GM23338 (cell line): Measurements from ENCODE around the gene GPATCH8.

Source experiments
- CREB1 ChIP-seq: fragments of 250-450 bp; sonication (Bioruptor Pico); IDR thresholded peaks from 2 replicates; pipeline ENCODE4 v1.5.0; 2020; ENCODE audit warnings: low read depth, mild to moderate bottlenecking, moderate library complexity
- EZH2 ChIP-seq: fragments of 200-600 bp; sonication (generic); IDR thresholded peaks from one replicate; pipeline ENCODE4 v1.8.0; 2017; ENCODE audit warnings: antibody characterized with exemption, mild to moderate bottlenecking, low read depth; ENCODE audit not compliant: unreplicated experiment
- EZH2phosphoT487 ChIP-seq: fragments of 200-600 bp; sonication (generic); IDR thresholded peaks from one replicate; pipeline ENCODE4 v1.8.1; 2018; ENCODE audit warnings: antibody characterized with exemption; ENCODE audit not compliant: unreplicated experiment
- JUNB ChIP-seq: IDR thresholded peaks from one replicate; pipeline ENCODE4 v1.6.1; 2016; ENCODE audit warnings: antibody characterized with exemption; ENCODE audit not compliant: unreplicated experiment
- NANOG ChIP-seq: IDR thresholded peaks from 2 replicates; pipeline ENCODE4 v1.6.1; 2016; ENCODE audit warnings: antibody characterized with exemption, borderline replicate concordance
- POLR2AphosphoS5 ChIP-seq: IDR thresholded peaks from 2 replicates; pipeline ENCODE4 v1.6.1; 2016; ENCODE audit warnings: antibody characterized with exemption, low read depth
- STAT1 ChIP-seq: IDR thresholded peaks from one replicate; pipeline ENCODE4 v1.6.1; 2016; ENCODE audit warnings: antibody characterized with exemption; ENCODE audit not compliant: unreplicated experiment
- ZNF114 ChIP-seq: fragments of 250-450 bp; sonication (Bioruptor Pico); IDR thresholded peaks from 2 replicates; pipeline ENCODE4 v1.5.0; 2020; ENCODE audit warnings: mild to moderate bottlenecking, moderate library complexity
- ZNF331 ChIP-seq: fragments of 250-450 bp; sonication (Bioruptor Pico); IDR thresholded peaks from 2 replicates; pipeline ENCODE4 v1.5.0; 2020; ENCODE audit warnings: low read depth, mild to moderate bottlenecking, moderate library complexity
- TF ChIP-seq, protein P1 (sequence below), 2 experiments: fragments of 200-600 bp in 1 of 2; sonication (generic) in 1 of 2; conservative IDR thresholded peaks; 2 replicates each; pipeline versions ENCODE4 v1.5.1 to v1.6.1; 2016 to 2017; ENCODE audit warnings: antibody characterized with exemption in 2 of 2, low read depth in 2 of 2, mild to moderate bottlenecking in 2 of 2, moderate library complexity in 1 of 2
- TF ChIP-seq, protein P2 (sequence below): IDR thresholded peaks from 2 replicates; pipeline ENCODE4 v1.6.1; 2016; ENCODE audit warnings: antibody characterized with exemption
- TF ChIP-seq, protein P3 (sequence below): IDR thresholded peaks from one replicate; pipeline ENCODE4 v1.6.1; 2018; ENCODE audit warnings: antibody characterized with exemption; ENCODE audit not compliant: unreplicated experiment
- TF ChIP-seq, protein P4 (sequence below): fragments of 250-450 bp; sonication (Bioruptor Pico); IDR thresholded peaks from 2 replicates; pipeline ENCODE4 v1.5.0; 2020; ENCODE audit warnings: mild to moderate bottlenecking, moderate library complexity

DNA sequence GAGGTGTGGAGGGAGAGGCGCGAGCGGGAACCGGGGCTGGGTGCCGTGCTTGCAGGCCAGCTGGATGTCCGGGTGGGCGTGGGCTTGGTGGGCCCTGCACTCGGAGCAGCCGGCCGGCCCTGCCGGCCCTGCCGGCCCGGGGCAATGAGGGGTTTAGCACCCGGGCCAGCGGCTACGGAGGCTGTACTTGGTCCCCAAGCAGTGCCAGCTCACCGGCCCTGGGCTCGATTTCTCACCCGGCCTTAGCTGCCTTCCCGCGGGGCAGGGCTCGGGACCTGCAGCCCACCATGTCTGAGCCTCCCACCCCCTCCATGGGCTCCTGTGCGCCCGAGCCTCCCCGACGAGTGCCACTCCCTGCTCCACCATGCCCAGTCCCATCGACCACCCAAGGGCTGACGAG is 24.7 kb upstream of the GPATCH8 start:
- TF ChIP-seq EZH2, result no peak
- TF ChIP-seq, protein P1, sequence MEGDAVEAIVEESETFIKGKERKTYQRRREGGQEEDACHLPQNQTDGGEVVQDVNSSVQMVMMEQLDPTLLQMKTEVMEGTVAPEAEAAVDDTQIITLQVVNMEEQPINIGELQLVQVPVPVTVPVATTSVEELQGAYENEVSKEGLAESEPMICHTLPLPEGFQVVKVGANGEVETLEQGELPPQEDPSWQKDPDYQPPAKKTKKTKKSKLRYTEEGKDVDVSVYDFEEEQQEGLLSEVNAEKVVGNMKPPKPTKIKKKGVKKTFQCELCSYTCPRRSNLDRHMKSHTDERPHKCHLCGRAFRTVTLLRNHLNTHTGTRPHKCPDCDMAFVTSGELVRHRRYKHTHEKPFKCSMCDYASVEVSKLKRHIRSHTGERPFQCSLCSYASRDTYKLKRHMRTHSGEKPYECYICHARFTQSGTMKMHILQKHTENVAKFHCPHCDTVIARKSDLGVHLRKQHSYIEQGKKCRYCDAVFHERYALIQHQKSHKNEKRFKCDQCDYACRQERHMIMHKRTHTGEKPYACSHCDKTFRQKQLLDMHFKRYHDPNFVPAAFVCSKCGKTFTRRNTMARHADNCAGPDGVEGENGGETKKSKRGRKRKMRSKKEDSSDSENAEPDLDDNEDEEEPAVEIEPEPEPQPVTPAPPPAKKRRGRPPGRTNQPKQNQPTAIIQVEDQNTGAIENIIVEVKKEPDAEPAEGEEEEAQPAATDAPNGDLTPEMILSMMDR (conservative IDR thresholded peaks at IDR 0.05; ENCODE audit: low read depth in 2 of 2), result no peak
- no peak for TF ChIP-seq CREB1
- TF ChIP-seq NANOG, result no peak
- no peak for TF ChIP-seq POLR2AphosphoS5
- no peak for TF ChIP-seq JUNB
- TF ChIP-seq, protein P2, sequence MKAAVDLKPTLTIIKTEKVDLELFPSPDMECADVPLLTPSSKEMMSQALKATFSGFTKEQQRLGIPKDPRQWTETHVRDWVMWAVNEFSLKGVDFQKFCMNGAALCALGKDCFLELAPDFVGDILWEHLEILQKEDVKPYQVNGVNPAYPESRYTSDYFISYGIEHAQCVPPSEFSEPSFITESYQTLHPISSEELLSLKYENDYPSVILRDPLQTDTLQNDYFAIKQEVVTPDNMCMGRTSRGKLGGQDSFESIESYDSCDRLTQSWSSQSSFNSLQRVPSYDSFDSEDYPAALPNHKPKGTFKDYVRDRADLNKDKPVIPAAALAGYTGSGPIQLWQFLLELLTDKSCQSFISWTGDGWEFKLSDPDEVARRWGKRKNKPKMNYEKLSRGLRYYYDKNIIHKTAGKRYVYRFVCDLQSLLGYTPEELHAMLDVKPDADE, result no peak
- TF ChIP-seq, protein P3, sequence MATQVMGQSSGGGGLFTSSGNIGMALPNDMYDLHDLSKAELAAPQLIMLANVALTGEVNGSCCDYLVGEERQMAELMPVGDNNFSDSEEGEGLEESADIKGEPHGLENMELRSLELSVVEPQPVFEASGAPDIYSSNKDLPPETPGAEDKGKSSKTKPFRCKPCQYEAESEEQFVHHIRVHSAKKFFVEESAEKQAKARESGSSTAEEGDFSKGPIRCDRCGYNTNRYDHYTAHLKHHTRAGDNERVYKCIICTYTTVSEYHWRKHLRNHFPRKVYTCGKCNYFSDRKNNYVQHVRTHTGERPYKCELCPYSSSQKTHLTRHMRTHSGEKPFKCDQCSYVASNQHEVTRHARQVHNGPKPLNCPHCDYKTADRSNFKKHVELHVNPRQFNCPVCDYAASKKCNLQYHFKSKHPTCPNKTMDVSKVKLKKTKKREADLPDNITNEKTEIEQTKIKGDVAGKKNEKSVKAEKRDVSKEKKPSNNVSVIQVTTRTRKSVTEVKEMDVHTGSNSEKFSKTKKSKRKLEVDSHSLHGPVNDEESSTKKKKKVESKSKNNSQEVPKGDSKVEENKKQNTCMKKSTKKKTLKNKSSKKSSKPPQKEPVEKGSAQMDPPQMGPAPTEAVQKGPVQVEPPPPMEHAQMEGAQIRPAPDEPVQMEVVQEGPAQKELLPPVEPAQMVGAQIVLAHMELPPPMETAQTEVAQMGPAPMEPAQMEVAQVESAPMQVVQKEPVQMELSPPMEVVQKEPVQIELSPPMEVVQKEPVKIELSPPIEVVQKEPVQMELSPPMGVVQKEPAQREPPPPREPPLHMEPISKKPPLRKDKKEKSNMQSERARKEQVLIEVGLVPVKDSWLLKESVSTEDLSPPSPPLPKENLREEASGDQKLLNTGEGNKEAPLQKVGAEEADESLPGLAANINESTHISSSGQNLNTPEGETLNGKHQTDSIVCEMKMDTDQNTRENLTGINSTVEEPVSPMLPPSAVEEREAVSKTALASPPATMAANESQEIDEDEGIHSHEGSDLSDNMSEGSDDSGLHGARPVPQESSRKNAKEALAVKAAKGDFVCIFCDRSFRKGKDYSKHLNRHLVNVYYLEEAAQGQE, result no peak
- TF ChIP-seq EZH2phosphoT487, result no peak
- no peak for TF ChIP-seq ZNF114 (CRISPR knock-in tag)
- TF ChIP-seq, protein P4, sequence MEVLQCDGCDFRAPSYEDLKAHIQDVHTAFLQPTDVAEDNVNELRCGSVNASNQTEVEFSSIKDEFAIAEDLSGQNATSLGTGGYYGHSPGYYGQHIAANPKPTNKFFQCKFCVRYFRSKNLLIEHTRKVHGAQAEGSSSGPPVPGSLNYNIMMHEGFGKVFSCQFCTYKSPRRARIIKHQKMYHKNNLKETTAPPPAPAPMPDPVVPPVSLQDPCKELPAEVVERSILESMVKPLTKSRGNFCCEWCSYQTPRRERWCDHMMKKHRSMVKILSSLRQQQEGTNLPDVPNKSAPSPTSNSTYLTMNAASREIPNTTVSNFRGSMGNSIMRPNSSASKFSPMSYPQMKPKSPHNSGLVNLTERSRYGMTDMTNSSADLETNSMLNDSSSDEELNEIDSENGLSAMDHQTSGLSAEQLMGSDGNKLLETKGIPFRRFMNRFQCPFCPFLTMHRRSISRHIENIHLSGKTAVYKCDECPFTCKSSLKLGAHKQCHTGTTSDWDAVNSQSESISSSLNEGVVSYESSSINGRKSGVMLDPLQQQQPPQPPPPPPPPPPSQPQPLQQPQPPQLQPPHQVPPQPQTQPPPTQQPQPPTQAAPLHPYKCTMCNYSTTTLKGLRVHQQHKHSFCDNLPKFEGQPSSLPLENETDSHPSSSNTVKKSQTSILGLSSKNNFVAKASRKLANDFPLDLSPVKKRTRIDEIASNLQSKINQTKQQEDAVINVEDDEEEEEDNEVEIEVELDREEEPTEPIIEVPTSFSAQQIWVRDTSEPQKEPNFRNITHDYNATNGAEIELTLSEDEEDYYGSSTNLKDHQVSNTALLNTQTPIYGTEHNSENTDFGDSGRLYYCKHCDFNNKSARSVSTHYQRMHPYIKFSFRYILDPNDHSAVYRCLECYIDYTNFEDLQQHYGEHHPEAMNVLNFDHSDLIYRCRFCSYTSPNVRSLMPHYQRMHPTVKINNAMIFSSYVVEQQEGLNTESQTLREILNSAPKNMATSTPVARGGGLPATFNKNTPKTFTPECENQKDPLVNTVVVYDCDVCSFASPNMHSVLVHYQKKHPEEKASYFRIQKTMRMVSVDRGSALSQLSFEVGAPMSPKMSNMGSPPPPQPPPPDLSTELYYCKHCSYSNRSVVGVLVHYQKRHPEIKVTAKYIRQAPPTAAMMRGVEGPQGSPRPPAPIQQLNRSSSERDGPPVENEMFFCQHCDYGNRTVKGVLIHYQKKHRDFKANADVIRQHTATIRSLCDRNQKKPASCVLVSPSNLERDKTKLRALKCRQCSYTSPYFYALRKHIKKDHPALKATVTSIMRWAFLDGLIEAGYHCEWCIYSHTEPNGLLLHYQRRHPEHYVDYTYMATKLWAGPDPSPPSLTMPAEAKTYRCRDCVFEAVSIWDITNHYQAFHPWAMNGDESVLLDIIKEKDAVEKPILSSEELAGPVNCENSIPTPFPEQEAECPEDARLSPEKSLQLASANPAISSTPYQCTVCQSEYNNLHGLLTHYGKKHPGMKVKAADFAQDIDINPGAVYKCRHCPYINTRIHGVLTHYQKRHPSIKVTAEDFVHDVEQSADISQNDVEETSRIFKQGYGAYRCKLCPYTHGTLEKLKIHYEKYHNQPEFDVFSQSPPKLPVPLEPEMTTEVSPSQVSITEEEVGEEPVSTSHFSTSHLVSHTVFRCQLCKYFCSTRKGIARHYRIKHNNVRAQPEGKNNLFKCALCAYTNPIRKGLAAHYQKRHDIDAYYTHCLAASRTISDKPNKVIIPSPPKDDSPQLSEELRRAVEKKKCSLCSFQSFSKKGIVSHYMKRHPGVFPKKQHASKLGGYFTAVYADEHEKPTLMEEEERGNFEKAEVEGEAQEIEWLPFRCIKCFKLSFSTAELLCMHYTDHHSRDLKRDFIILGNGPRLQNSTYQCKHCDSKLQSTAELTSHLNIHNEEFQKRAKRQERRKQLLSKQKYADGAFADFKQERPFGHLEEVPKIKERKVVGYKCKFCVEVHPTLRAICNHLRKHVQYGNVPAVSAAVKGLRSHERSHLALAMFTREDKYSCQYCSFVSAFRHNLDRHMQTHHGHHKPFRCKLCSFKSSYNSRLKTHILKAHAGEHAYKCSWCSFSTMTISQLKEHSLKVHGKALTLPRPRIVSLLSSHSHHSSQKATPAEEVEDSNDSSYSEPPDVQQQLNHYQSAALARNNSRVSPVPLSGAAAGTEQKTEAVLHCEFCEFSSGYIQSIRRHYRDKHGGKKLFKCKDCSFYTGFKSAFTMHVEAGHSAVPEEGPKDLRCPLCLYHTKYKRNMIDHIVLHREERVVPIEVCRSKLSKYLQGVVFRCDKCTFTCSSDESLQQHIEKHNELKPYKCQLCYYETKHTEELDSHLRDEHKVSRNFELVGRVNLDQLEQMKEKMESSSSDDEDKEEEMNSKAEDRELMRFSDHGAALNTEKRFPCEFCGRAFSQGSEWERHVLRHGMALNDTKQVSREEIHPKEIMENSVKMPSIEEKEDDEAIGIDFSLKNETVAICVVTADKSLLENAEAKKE (CRISPR knock-in tag), result no peak
- no peak for TF ChIP-seq STAT1
- TF ChIP-seq ZNF331 (CRISPR knock-in tag), result no peak
